AG04449 (cell line): ENCODE results near the gene SLC2A14.
"Not testable (repeated sequence)": the region's sequence is repeated elsewhere in the genome, so short reads cannot be mapped to it uniquely, and the experiment has no call there.

Experiments used
- CTCF ChIA-PET: fragments of 350-600 bp; formaldehyde crosslinking; extraction: SDS; loops from one replicate; lab custom pipeline; 2021; ENCODE audit warnings: antibody characterized with exemption; lab: Yijun Ruan, JAX
- POLR2A ChIA-PET: fragments of 400-600, 350-600 bp; formaldehyde crosslinking; extraction: SDS; loops from one replicate; lab custom pipeline; 2020; ENCODE audit warnings: antibody characterized with exemption, inconsistent platforms; lab: Yijun Ruan, JAX
- DNase-seq: peaks from one replicate; pipeline ENCODE4 v3.0.0-alpha.2; 2010; ENCODE audit warnings: low read depth, low spot score
- H3K4me3 ChIP-seq: 2 replicates; pipeline ENCODE4 v1.5.1; 2011; ENCODE audit warnings: low read depth, mild to moderate bottlenecking, control low read depth, low read length
- TF ChIP-seq, protein P1 (sequence below): IDR thresholded peaks from one replicate; pipeline ENCODE4 v1.5.1; 2011; ENCODE audit warnings: mild to moderate bottlenecking, moderate library complexity, low read length, control low read depth, inconsistent platforms; ENCODE audit not compliant: insufficient read depth; ENCODE audit errors: missing control alignments

The SLC2A14 gene

DNA sequence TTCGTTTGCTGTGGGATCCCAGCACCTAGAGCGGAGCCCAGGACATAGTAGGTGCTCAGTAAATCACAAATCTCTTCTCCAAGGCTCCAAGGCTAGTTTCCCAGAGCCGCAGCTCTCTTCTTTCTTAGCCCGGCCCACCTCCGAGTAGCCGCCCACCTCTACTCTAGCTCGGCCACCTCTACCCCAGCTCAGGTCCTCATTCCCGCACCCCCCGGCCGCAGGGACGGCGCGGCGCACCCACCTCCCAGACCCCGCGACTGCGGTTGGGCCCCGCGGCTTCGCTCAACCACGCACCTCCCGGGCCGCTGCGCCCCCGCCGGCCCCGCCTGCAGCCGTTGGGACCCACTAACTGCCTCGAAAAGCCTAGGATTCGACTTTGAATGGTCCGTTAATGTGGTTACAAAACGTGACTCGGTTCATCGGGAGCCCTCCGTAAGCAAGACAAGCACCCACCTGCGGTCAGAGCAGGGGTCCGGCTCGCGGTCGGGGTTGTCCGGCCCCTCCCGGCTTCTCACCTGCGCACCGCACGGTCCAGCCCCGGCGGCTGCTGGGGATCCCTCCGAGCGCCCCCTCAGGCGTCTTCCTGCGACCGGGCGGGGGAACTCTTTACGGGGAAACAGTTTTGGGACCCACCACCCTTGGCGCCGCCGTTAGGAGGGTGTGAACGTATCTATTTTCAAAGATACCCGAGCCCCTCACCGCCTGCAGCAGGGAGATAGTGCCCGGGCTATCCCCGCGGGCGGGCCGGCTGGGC is at the start of gene SLC2A14:
Gene SLC2A14, minus strand, starts transcription at position 350 of the 754 bp plus-strand sequence. CDS start 3,035 bp downstream, outside the sequence.
- TF ChIP-seq, protein P1, sequence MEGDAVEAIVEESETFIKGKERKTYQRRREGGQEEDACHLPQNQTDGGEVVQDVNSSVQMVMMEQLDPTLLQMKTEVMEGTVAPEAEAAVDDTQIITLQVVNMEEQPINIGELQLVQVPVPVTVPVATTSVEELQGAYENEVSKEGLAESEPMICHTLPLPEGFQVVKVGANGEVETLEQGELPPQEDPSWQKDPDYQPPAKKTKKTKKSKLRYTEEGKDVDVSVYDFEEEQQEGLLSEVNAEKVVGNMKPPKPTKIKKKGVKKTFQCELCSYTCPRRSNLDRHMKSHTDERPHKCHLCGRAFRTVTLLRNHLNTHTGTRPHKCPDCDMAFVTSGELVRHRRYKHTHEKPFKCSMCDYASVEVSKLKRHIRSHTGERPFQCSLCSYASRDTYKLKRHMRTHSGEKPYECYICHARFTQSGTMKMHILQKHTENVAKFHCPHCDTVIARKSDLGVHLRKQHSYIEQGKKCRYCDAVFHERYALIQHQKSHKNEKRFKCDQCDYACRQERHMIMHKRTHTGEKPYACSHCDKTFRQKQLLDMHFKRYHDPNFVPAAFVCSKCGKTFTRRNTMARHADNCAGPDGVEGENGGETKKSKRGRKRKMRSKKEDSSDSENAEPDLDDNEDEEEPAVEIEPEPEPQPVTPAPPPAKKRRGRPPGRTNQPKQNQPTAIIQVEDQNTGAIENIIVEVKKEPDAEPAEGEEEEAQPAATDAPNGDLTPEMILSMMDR: no peak
- ChIA-PET CTCF (no interaction called here), POLR2A (no interaction called here)
- DNase-seq: no peak
- H3K4me3 ChIP-seq: peak within 1 kb of the TSS; percentile 27

DNA sequence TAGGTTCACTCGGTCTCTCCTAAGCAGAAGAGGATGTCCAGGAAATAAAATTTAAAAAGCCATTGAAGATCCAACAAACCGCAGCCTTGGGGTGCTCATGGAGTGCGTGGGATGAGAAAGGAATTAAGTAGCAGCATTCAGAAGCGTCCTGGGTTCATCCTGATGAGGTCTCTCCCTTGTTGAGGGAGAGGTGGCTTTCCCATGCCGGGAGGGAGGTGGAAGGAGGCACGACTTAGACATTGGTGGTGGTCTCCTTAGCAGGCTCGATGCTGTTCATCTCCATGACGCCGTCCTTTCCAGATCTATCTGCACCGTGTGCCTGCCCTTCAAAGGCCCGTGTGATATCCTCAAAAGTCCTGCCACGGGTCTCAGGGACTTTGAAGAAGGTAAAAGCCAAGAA is 48.5 kb upstream of the SLC2A14 start:
- CTCF ChIA-PET: interaction anchor here (0.6 to 4.6 kb wide), 3 partner anchors 13 to 62 kb away, joined by 3 to 44 read pairs (median 3); partner anchors contain the start of gene SLC2A3
- DNase-seq, POLR2A ChIA-PET, H3K4me3 ChIP-seq: not testable (repeated sequence)

DNA sequence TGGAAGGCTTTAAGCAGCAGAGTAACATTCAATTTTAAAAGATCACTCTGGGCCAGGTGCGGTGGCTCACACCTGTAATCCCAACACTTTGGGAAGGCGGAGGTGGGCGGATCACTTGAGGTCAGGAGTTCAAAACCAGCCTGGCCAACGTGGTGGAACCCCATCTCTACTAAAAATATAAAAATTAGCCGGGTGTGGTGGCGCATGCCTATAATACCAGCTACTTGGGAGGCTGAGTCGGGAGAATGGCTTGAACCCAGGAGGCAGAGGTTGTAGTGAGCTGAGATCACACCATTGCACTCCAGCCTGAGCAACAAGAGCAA is 45.5 kb upstream of the SLC2A14 start:
- CTCF ChIA-PET: interaction anchor here (1.4 to 4.3 kb wide), 7 partner anchors 8 to 160 kb away, joined by 3 to 29 read pairs (median 6); no protein-coding TSS in a partner anchor
- POLR2A ChIA-PET: interaction anchor here (0.7 to 2.0 kb wide), 3 partner anchors 15 to 120 kb away, joined by 3 to 5 read pairs (median 5); partner anchors contain the start of gene SLC2A3
- H3K4me3 ChIP-seq, DNase-seq: not testable (repeated sequence)

DNA sequence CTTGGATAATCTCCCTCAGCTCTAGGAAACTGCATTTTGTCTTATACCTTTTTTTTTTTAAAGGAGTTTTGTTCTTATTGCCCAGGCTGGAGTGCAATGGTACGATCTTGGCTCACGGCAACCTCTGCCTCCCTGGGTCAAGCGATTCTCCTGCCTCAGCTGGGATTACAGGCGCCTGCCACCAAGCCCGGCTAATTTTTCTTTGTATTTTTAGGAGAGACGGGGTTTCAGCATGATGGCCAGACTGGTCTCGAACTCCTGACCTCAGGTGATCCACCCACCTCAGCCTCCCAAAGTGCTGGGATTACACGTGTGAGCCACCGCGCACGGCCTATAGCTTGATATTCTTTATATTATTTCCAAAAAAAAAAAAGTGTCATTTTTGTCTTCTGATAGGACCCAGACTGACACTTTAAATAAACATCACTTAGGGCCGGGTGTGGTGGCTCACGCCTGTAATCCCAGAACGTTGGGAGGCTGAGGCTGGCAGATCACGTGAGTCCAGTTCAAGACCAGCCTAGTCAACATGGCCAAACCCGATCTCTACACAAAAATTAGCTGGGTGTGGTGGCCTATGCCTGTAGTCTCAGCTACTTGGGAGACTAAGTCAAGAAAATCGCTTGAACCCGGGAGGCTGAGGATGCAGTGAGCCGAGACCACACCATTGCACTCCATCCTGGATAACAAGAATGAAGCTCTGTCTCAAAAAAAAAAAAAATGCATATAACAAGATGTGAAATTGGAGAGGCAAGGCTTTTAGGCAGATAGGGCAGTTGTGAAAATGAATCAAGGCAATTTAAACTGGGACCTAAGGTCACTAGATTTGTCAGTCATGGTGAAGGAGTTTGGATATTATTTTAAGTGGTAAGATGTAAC is 44.9 kb upstream of the SLC2A14 start:
- TF ChIP-seq, protein P1: no peak
- no peak overlapping the region for H3K4me3 ChIP-seq
- DNase-seq: no peak
- CTCF ChIA-PET: interaction anchor here (0.6 to 4.3 kb wide), 8 partner anchors 9 to 271 kb away, joined by 3 to 29 read pairs (median 5); no protein-coding TSS in a partner anchor
- POLR2A ChIA-PET: interaction anchor here (0.7 to 2.0 kb wide), 2 partner anchors 15 to 18 kb away, joined by 3 to 5 read pairs; partner anchors contain the start of gene SLC2A3

DNA sequence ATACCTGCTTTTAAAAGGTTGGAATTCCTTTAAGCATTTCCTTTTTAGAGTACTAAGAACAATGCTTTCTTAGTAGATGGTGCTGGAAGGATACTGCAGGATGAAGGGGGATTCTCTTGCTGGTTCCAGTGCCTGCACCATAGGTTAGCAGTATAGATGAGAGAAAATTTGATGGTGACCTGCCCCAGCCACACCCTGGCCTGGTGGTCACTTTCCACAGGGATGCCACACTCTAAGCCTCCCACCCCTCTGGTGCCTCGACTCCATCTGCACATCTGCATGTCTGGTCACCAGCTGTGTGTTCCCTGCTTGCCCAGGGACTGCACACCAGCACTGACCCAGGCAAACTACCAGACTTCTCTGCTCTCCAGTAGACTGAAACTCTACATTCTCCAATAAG is 44.2 kb upstream of the SLC2A14 start:
- no peak overlapping the region for H3K4me3 ChIP-seq
- TF ChIP-seq, protein P1: no peak
- no peak for DNase-seq
- CTCF ChIA-PET: interaction anchor here (0.6 to 4.3 kb wide), 3 partner anchors 11 to 270 kb away, joined by 3 to 29 read pairs (median 4); no protein-coding TSS in a partner anchor
- POLR2A ChIA-PET: no interaction called here

DNA sequence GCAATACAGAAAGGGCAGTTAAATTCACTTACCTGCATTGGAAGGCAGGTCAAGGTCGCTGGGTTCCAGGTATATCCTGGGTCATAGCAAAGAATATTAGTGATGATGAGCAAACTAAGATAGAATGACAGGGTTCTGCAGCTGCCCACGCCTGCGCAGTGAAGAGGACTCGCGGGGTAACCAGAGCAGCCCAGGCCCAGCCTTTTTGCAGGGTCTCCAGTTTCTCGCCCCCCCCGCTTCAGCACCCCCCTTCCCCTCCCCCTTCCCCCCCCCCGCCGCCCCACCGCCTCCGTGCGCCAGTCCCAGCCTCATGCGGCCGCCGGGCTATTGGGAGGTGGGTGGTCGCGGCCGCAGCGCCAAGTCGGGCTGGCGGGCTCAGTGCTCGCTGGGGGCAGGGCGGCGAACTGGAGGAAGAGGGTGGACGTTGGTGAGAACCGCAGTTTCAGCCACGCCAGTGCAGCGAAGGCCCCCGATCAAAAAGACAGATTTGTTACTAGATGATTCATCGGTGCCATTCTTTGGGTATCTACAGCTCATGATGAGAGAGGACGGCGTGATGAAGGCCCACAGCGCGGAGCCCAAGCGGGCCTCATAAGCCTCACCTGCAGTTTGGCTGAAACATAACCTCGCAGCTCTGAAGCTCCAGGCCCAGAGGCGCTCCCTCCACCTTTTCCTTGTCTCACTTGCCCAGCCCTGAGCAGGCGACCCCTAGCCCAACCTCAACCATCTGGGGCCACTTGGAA is 43.1 kb upstream of the SLC2A14 start:
- ChIA-PET CTCF (interaction anchor here (4.3 kb wide), 1 partner anchor 16 kb away, joined by 29 read pairs; no protein-coding TSS in a partner anchor), POLR2A (interaction anchor here (0.5 kb wide), 1 partner anchor 836 kb away, joined by 3 read pairs; no protein-coding TSS in a partner anchor)
- no peak for DNase-seq
- TF ChIP-seq, protein P1: no peak
- H3K4me3 ChIP-seq: peak overlapping the region; percentile 8; the same call in 1 of the 2 replicates

DNA sequence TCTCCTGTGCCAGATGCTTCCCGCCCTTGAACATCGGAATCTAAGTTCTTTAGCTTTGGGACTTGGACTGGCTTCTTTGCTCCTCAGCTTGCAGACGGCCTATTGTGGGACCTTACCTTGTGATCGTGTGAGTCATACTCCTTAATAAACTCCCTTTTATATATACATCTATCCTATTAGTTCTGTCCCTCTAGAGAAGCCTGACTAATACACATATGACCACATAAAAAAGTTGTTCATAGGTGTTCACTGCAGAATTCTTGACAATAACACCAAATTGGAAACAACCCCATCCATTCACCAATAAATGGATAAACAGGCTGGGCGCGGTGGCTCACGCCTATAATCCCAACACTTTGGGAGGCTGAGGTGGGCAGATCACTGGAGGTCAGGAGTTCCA is 37.4 kb upstream of the SLC2A14 start:
- CTCF ChIA-PET: interaction anchor here (0.8 to 7.5 kb wide), 5 partner anchors 9 to 79 kb away, joined by 3 to 37 read pairs (median 3); no protein-coding TSS in a partner anchor

More for the DNA sequence above, 37.4 kb upstream of the SLC2A14 start:
- DNase-seq, POLR2A ChIA-PET, H3K4me3 ChIP-seq: not testable (repeated sequence)
